K562 (cell line): Measurements from ENCODE around the gene CALCOCO2. TPM values are rescaled to one million over a fixed set of nuclear protein-coding genes. Genes with fewer than 3 reads are reported as not detected.

ENCODE experiments used
- BACH1 ChIP-seq: fragments of 200-800 bp; sonication (Bioruptor generic); IDR thresholded peaks from 2 replicates; pipeline ENCODE4 v1.6.1; 2016; ENCODE audit warnings: missing genetic modification characterization, missing compliant biosample characterization
- CEBPG ChIP-seq, 3 experiments: fragments of 200-800 bp in 1 of 3; sonication (Bioruptor generic) in 1 of 3; sonication (generic) in 1 of 3; formaldehyde crosslinking in 1 of 3; IDR thresholded peaks in 2 of 3; conservative IDR thresholded peaks in 1 of 3; 2 replicates each; pipeline versions ENCODE4 v1.6.1 to v1.8.0; 2016 to 2022; ENCODE audit warnings: missing compliant biosample characterization in 2 of 3, missing genetic modification characterization in 2 of 3, mild to moderate bottlenecking in 1 of 3, missing genetic modification reagents in 1 of 3
- DNMT1 ChIP-seq: fragments of 450-650 bp; IDR thresholded peaks from 2 replicates; pipeline ENCODE4 v1.6.1; 2016; ENCODE audit warnings: antibody characterized with exemption, mild to moderate bottlenecking
- E2F4 ChIP-seq: sonication (generic); formaldehyde crosslinking; IDR thresholded peaks from 2 replicates; pipeline ENCODE4 v1.8.0; 2022; ENCODE audit warnings: mild to moderate bottlenecking, low read depth, missing genetic modification reagents
- EP400 ChIP-seq: fragments of 450-650 bp; IDR thresholded peaks from 2 replicates; pipeline ENCODE4 v1.6.1; 2017; ENCODE audit warnings: antibody characterized with exemption, mild to moderate bottlenecking, moderate library complexity
- GTF3C2 ChIP-seq: IDR thresholded peaks from 3 replicates; pipeline ENCODE4 v1.6.1; 2011; ENCODE audit warnings: borderline replicate concordance, mild to moderate bottlenecking, moderate library complexity; ENCODE audit not compliant: insufficient read length; ENCODE audit errors: extremely low read depth
- HLTF ChIP-seq: fragments of 450-650 bp; IDR thresholded peaks from 2 replicates; pipeline ENCODE4 v1.6.1; 2016
- HNRNPUL1 ChIP-seq: fragments of 200-400 bp; formaldehyde crosslinking; IDR thresholded peaks from 2 replicates; pipeline ENCODE4 v1.6.1; 2017; ENCODE audit warnings: low read length
- HOXB6 ChIP-seq: fragments of 250-450 bp; sonication (Bioruptor Pico); IDR thresholded peaks from 2 replicates; pipeline ENCODE4 v1.5.1; 2022; ENCODE audit warnings: mild to moderate bottlenecking, borderline replicate concordance
- JUNB ChIP-seq: fragments of 450-650 bp; formaldehyde crosslinking; conservative IDR thresholded peaks from 2 replicates; pipeline ENCODE4 v1.4.0; 2020; ENCODE audit warnings: mild to moderate bottlenecking
- LEF1 ChIP-seq: fragments of 450-650 bp; IDR thresholded peaks from 2 replicates; pipeline ENCODE4 v1.6.1; 2016; ENCODE audit warnings: mild to moderate bottlenecking
- NBN ChIP-seq: fragments of 450-650 bp; IDR thresholded peaks from 2 replicates; pipeline ENCODE4 v1.6.1; 2016; ENCODE audit warnings: low read depth, mild to moderate bottlenecking
- PHB ChIP-seq: fragments of 250-450 bp; sonication (Bioruptor Pico); IDR thresholded peaks from 2 replicates; pipeline ENCODE4 v1.5.0; 2021
- SP1 ChIP-seq: sonication (generic); formaldehyde crosslinking; IDR thresholded peaks from 2 replicates; pipeline ENCODE4 v1.8.1; 2022; ENCODE audit warnings: mild to moderate bottlenecking, missing genetic modification reagents
- TBL1XR1 ChIP-seq, 2 experiments: IDR thresholded peaks; 2 replicates each; pipeline ENCODE4 v1.6.1; 2012; ENCODE audit warnings: improper control_type of control experiment in 2 of 2, low read length in 2 of 2, mild to moderate bottlenecking in 1 of 2
- TCFL5 ChIP-seq: fragments of 250-450 bp; sonication (Bioruptor Pico); conservative IDR thresholded peaks from 2 replicates; pipeline ENCODE4 v1.6.1; 2021; ENCODE audit warnings: mild to moderate bottlenecking, moderate library complexity, matching md5 sums
- ZHX1 ChIP-seq: fragments of 150-350 bp; conservative IDR thresholded peaks from 2 replicates; pipeline ENCODE4 v1.6.1; 2014; ENCODE audit warnings: low read length
- ZNF436 ChIP-seq: fragments of 250-450, 450-650 bp; sonication (Bioruptor Pico); formaldehyde crosslinking; IDR thresholded peaks from 2 replicates; pipeline ENCODE4 v1.7.0; 2020; ENCODE audit warnings: mild to moderate bottlenecking
- polyA plus RNA-seq, 8 experiments: library from polyadenylated mRNA; depleted of rRNA in 4 of 8; stranded (reverse) in 5 of 8; unstranded in 3 of 8; fragments of >200 nt; fragmentation: Nextera tagmentation in 2 of 8; fragmentation: Illumina TruSeq in 1 of 8; extraction: Ambion mirVana in 2 of 8; extraction: Trizol in 1 of 8; gene quantifications; 2 replicates each; pipeline versions ENCODE4 v1.2.1 to v1.2.3, GENCODE V29; 2011 to 2014; ENCODE audit warnings: inconsistent platforms in 1 of 8, missing spikeins in 1 of 8
- total RNA-seq, 7 experiments: library from RNA; depleted of rRNA in 6 of 7; stranded (reverse); fragments of >200 nt in 6 of 7; fragmentation: Illumina TruSeq in 2 of 7; extraction: Trizol in 2 of 7; gene quantifications; 2 replicates each; pipeline versions ENCODE4 v1.2.1 to v1.2.3, GENCODE V29; 2011 to 2021; ENCODE audit warnings: low replicate concordance in 1 of 7
- TF ChIP-seq, protein P1 (sequence below): fragments of 200-800 bp; sonication (Bioruptor generic); IDR thresholded peaks from 2 replicates; pipeline ENCODE4 v1.6.1; 2017; ENCODE audit warnings: missing genetic modification characterization, missing compliant biosample characterization

CALCOCO2 gene
- total and polyA plus RNA-seq, 9 of the 15 experiments (the other 6 are each of a cell fraction or from before 2014, with no cell fraction given): 24.1 to 87.3 (median 67.5) TPM

DNA sequence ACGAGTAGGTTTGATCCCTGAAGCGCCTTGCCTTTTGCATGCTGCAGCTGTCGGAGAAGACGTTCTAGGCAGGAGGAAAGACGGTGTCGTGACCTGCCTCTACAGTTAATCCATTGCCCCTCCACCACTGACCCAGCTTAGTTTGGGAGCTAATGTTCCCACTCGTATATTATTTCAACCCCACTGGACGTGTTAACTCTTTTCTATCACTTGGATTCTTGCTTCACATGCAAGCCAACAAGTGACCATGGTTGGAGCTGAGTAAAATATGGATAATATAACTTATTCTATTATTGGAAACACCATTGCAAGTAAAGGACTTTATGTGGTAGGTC, 681 bp downstream of the CALCOCO2 start (continued):
- TF ChIP-seq GTF3C2 (no peak), DNMT1 (no peak), EP400 (0 out of 2 replicates have a peak, but pooled peaks have one; percentile 4), CEBPG (CRISPR knock-in tag; IDR thresholded peaks at IDR 0.05) (no peak), CEBPG (tag; conservative IDR thresholded peaks at IDR 0.05 in 1 of 2, IDR thresholded peaks at IDR 0.05 in 1 of 2) (peak; percentile 43 to 72; a peak in 2 of 4 replicates), E2F4 (CRISPR knock-in tag) (no peak), BACH1 (no peak), HNRNPUL1 (no peak), ZHX1 (no peak), LEF1 (no peak), NBN (no peak), SP1 (CRISPR knock-in tag) (no peak), JUNB (CRISPR knock-in tag) (no peak), TBL1XR1 (IDR thresholded peaks at IDR 0.05; ENCODE audit: low read length in 2 of 2) (0 out of 4 replicates have a peak, but pooled peaks of 1 of the 2 experiments have one; percentile 7), ZNF436 (CRISPR knock-in tag) (no peak), TCFL5 (CRISPR knock-in tag) (no peak), HLTF (no peak), PHB (CRISPR knock-in tag) (no peak), HOXB6 (CRISPR knock-in tag) (no peak)
- TF ChIP-seq, protein P1, sequence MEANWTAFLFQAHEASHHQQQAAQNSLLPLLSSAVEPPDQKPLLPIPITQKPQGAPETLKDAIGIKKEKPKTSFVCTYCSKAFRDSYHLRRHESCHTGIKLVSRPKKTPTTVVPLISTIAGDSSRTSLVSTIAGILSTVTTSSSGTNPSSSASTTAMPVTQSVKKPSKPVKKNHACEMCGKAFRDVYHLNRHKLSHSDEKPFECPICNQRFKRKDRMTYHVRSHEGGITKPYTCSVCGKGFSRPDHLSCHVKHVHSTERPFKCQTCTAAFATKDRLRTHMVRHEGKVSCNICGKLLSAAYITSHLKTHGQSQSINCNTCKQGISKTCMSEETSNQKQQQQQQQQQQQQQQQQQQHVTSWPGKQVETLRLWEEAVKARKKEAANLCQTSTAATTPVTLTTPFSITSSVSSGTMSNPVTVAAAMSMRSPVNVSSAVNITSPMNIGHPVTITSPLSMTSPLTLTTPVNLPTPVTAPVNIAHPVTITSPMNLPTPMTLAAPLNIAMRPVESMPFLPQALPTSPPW (CRISPR knock-in tag): no peak
